Omental fat pad (tissue), 4 donors: ENCODE results near the gene TBC1D12. TPM values are rescaled to one million over a fixed set of nuclear protein-coding genes. Genes with fewer than 3 reads are reported as not detected.
A peak's percentile ranks its signal among the peaks of the same experiment; 100 is the strongest.

ENCODE experiments used
- ATAC-seq: fragments of 150-250 bp; one replicate; pipeline ENCODE4 v1.9.1; 2016; ENCODE audit warnings: mild to moderate bottlenecking, moderate library complexity; ENCODE audit not compliant: low FRiP score
- DNase-seq: peaks from one replicate; pipeline ENCODE4 v3.0.0-alpha.2; 2019; ENCODE audit warnings: low spot score
- total RNA-seq, 4 donors: library from RNA; depleted of rRNA; stranded (reverse); fragments of >200 nt; gene quantifications; one replicate each; pipeline ENCODE4 v1.1.0, GENCODE V29; 2016
- TF ChIP-seq, protein P1 (sequence below), 3 donors: fragments of 450-650 bp; IDR thresholded peaks; one replicate each; pipeline ENCODE4 v1.5.1; 2016 to 2017; ENCODE audit warnings: antibody characterized with exemption in 3 of 3, mild to moderate bottlenecking in 3 of 3, moderate library complexity in 2 of 3

TBC1D12 gene
- total RNA-seq, 4 donors from 2014 or later: 15.5 to 29.5 (median 16.3) TPM

DNA sequence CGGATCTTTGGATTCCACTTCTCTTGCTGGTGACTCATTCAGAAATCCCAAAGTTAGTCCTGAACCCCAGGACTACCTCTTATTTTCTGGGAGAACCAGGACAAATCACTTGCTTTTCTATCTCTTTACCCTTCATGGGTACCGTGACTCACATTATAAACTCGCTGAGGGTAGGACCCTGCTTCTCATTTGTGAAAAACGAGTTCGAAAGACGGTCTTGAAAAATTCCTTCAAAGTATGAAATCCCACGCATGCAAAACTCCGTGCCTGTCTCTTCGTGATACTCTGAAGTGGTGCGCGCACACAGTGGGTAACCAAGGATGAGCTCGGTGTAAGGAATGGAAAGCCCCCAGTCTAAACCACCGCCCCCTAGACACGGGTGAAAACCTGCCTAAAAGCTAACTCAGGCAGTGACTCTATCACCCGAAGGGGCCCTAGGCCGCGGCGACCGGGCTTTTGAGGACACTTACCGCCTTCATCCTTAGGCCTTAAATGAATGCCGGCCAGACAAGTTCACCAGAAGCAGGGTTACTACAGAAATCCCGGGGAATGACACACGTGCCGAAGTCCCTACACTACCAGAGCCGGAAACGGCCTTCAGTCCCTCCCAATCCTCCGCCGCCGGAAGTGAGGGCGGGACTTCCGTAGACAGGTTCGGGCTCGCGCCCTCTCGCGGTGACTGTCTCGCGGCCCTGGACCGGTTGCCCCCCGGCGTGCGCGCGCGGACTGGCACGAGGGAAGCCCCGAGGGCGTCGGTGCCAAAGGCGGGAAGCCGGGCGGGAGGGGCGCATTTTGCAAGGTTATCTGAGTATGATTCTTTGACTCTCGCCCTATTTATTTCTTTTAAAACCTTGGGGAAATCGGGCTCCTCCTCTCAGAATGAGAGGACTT is 39.7 kb upstream of the TBC1D12 start, which contains the start of gene NOC3L:
NOC3L (minus strand) TSS at position 580 of the 891 bp plus-strand sequence; CDS start at position 479, 101 bp downstream.
- DNase-seq (peak; percentile 90), ATAC-seq (peak; percentile 100)
- TF ChIP-seq, protein P1, sequence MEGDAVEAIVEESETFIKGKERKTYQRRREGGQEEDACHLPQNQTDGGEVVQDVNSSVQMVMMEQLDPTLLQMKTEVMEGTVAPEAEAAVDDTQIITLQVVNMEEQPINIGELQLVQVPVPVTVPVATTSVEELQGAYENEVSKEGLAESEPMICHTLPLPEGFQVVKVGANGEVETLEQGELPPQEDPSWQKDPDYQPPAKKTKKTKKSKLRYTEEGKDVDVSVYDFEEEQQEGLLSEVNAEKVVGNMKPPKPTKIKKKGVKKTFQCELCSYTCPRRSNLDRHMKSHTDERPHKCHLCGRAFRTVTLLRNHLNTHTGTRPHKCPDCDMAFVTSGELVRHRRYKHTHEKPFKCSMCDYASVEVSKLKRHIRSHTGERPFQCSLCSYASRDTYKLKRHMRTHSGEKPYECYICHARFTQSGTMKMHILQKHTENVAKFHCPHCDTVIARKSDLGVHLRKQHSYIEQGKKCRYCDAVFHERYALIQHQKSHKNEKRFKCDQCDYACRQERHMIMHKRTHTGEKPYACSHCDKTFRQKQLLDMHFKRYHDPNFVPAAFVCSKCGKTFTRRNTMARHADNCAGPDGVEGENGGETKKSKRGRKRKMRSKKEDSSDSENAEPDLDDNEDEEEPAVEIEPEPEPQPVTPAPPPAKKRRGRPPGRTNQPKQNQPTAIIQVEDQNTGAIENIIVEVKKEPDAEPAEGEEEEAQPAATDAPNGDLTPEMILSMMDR (IDR thresholded peaks at IDR 0.05): no peak

DNA sequence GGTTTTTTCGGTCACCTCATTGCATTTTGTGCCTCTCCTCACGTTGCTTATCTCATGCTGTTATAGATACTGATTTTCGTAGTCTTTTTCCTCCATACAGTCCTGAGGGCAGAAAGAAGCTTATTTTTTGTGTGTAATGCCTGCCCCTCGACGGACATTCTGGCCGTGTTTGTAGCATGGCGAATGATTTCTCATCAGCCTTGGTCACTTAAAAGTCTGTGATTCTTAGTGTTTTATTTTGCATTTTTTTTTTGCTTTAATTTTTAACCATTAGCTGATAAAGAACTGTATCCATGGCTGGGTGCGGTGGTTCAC is 39.1 kb upstream of the TBC1D12 start:
- TF ChIP-seq, protein P1 (IDR thresholded peaks at IDR 0.05): no peak
- ATAC-seq (no peak), DNase-seq (no peak)

DNA sequence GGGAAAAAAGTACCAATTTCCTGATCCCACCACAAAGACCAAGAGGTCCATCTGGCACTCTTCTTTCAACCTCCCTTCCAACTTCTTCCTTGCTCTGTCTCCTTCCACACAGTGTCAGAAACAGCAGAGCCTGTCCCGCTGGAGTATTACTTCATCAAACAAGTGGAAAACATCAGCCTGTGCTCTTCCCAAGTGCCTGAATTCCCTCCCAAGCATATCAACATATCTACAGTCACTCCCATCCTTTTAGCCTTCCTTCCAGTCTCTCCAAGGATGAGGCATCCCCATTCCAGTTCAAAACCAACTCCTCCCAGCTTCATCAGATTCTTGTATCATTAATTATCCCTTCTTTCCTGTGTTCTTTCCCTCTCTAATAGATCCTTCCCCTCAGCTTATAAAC is 37.9 kb upstream of the TBC1D12 start:
- TF ChIP-seq, protein P1 (IDR thresholded peaks at IDR 0.05): no peak
- no peak for ATAC-seq
- DNase-seq: no peak

DNA sequence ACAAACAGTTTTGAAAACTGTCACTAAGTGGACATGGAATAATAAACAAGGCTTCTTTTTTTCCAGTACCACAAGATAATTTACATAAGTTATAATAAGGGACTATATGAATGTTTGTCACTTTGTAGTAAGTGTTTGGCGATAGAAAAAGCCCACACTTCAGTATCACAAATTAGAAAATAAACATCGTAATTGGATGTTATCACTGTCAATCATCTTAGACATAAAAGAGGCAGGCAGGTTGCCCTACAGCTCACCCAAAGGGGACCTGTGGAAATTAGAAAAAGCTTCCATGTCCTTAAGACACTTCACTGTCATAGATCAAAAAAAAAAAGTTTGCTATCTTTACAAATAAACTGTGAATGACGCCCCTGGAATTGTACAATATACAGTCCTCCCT is 36.0 kb upstream of the TBC1D12 start:
- DNase-seq: no peak
- ATAC-seq: no peak
- TF ChIP-seq, protein P1 (IDR thresholded peaks at IDR 0.05): no peak

DNA sequence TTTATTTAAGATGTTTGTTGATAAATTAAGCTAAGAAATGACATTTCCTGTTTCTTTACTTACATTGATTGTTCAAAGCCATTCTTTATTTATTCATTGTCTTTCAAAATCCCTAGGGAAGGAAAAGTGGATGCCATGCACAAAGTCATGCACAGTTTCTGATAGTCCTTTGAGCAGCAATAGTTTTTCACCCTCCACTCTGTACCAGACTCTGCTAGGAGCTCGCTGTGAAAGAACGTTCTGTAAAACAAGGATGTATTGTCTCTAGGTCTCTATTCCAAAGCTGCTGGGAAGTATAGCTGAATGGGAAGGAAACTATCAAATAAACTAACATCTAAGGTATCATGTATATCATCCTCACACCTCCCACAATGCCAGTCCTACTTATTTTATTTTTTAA is 31.8 kb upstream of the TBC1D12 start:
- DNase-seq (no peak), ATAC-seq (no peak)
- TF ChIP-seq, protein P1 (IDR thresholded peaks at IDR 0.05): no peak

DNA sequence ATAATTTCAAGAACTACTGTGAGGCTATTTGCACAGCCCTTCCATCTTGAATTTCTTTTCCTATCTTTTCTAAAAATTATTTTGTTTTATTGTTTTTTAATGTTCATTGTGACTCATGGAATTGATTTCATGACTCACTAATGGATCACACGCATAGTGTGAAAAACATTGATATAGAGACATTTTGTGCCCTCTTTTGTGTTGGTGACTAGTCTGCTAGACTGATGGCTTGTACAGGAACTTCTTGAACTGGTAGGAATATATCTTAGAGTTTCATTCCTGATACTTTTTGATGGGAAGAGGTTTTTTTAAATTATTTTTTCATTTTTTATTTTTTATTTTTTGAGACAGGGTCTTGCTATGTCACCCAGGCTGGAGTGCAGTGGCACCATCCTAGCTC is 27.0 kb upstream of the TBC1D12 start:
- no peak for ATAC-seq
- TF ChIP-seq, protein P1 (IDR thresholded peaks at IDR 0.05): no peak
- no peak for DNase-seq

DNA sequence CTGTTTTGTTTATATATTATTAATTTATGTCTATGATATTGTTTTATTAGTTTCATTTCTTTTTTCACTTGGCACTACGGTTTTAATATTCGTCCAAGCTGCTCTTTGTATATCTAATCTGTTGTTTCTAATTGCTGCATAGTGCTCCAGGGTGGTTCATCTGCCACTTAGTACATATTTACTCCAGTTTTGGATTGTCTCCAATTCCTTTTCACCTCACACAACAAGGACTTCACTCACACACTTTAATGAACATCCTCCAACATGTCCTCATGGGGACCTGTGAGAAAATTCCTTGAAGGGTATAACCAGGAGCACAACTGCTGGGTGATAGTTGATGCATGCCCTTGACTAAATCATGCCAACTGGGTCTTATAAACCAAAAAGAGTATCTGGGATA is 25.5 kb upstream of the TBC1D12 start:
- TF ChIP-seq, protein P1 (IDR thresholded peaks at IDR 0.05): no peak
- DNase-seq: no peak

More for the DNA sequence above, 25.5 kb upstream of the TBC1D12 start:
- no peak for ATAC-seq
